Nephron progenitor cell (in vitro differentiated cells): Measurements from ENCODE around the gene ANO9.

Experiments
- DNase-seq: peaks from one replicate; pipeline ENCODE4 v3.0.0; 2021
- H3K27ac Mint-ChIP-seq: 2 replicates; pipeline ENCODE4 v1.8.0; 2021; ENCODE audit warnings: mild to moderate bottlenecking, moderate library complexity, mixed read lengths
- H3K27me3 Mint-ChIP-seq: 2 replicates; pipeline ENCODE4 v1.8.0; 2021; ENCODE audit warnings: mild to moderate bottlenecking, low read depth, mixed read lengths; ENCODE audit not compliant: poor library complexity
- H3K36me3 Mint-ChIP-seq: 2 replicates; pipeline ENCODE4 v1.8.0; 2021; ENCODE audit warnings: low read depth, mixed read lengths
- H3K4me1 Mint-ChIP-seq: 2 replicates; pipeline ENCODE4 v1.8.0; 2021; ENCODE audit warnings: mixed read lengths
- H3K4me3 Mint-ChIP-seq: 2 replicates; pipeline ENCODE4 v1.8.0; 2021; ENCODE audit warnings: mild to moderate bottlenecking, moderate library complexity, mixed read lengths
- H3K9me3 Mint-ChIP-seq: 2 replicates; pipeline ENCODE4 v1.8.0; 2021; ENCODE audit warnings: mild to moderate bottlenecking, moderate library complexity, mixed read lengths
- CTCF ChIP-seq: fragments of 200-600 bp; sonication (generic); IDR thresholded peaks from 2 replicates; pipeline ENCODE4 v1.5.0; 2021; ENCODE audit warnings: antibody characterized with exemption

Gene ANO9

GRCh38 chr11:375065-376025 is 66.5 kb downstream of the ANO9 start:
- H3K36me3 Mint-ChIP-seq = peaks cover 54% of the 10 kb centered on the region

GRCh38 chr11:373716-374551 is 67.9 kb downstream of the ANO9 start:
- peak overlapping the region; percentile 69 for H3K27ac Mint-ChIP-seq
- H3K27me3 Mint-ChIP-seq = peaks cover 3% of the 10 kb centered on the region
- peaks cover 12% of the 10 kb centered on the region for H3K4me1 Mint-ChIP-seq
- no peak for TF ChIP-seq CTCF
- DNase-seq = no peak
- peaks cover 3% of the 10 kb centered on the region for H3K9me3 Mint-ChIP-seq
- H3K4me3 Mint-ChIP-seq = no peak overlapping the region
- peaks cover 45% of the 10 kb centered on the region for H3K36me3 Mint-ChIP-seq

More at GRCh38 chr11:375065-376025, 66.5 kb downstream of the ANO9 start:
- peaks cover 3% of the 10 kb centered on the region for H3K27me3 Mint-ChIP-seq
- TF ChIP-seq CTCF = no peak
- peaks cover 3% of the 10 kb centered on the region for H3K9me3 Mint-ChIP-seq
- no peak for DNase-seq
- peaks cover 10% of the 10 kb centered on the region for H3K4me1 Mint-ChIP-seq
- no peak overlapping the region for H3K27ac Mint-ChIP-seq
- H3K4me3 Mint-ChIP-seq = no peak overlapping the region

GRCh38 chr11:372809-373715 is 68.7 kb downstream of the ANO9 start:
- Mint-ChIP-seq H3K4me3 (no peak overlapping the region), H3K27ac (no peak overlapping the region), H3K4me1 (peaks cover 19% of the 10 kb centered on the region), H3K9me3 (peaks cover 3% of the 10 kb centered on the region), H3K27me3 (peaks cover 4% of the 10 kb centered on the region), H3K36me3 (peaks cover 36% of the 10 kb centered on the region)
- TF ChIP-seq CTCF = no peak
- DNase-seq = no peak

GRCh38 chr11:371716-372590 is 69.9 kb downstream of the ANO9 start:
- H3K4me3 Mint-ChIP-seq = no peak overlapping the region
- H3K4me1 Mint-ChIP-seq = peaks cover 29% of the 10 kb centered on the region
- H3K36me3 Mint-ChIP-seq = peaks cover 34% of the 10 kb centered on the region
- peaks cover 8% of the 10 kb centered on the region for H3K9me3 Mint-ChIP-seq
- TF ChIP-seq CTCF = no peak
- peak overlapping the region; percentile 60 for H3K27ac Mint-ChIP-seq
- H3K27me3 Mint-ChIP-seq = peaks cover 12% of the 10 kb centered on the region
- no peak for DNase-seq

GRCh38 chr11:371051-371450 is 70.8 kb downstream of the ANO9 start:
- Mint-ChIP-seq H3K4me1 (peaks cover 35% of the 10 kb centered on the region), H3K9me3 (peaks cover 14% of the 10 kb centered on the region), H3K27me3 (peaks cover 12% of the 10 kb centered on the region), H3K4me3 (peak overlapping the region; percentile 85), H3K27ac (peak overlapping the region; percentile 60), H3K36me3 (peaks cover 34% of the 10 kb centered on the region)
- no peak for DNase-seq
- TF ChIP-seq CTCF = no peak
